ENCODE results near the gene CDKL1. TPM values are rescaled to one million over a fixed set of nuclear protein-coding genes. Genes with fewer than 3 reads are reported as not detected.

Gene CDKL1
- polyA plus RNA-seq, 1 donor (not counting 4 experiments of a cell fraction or from before 2014, with no cell fraction given): 4.7 TPM

DNA sequence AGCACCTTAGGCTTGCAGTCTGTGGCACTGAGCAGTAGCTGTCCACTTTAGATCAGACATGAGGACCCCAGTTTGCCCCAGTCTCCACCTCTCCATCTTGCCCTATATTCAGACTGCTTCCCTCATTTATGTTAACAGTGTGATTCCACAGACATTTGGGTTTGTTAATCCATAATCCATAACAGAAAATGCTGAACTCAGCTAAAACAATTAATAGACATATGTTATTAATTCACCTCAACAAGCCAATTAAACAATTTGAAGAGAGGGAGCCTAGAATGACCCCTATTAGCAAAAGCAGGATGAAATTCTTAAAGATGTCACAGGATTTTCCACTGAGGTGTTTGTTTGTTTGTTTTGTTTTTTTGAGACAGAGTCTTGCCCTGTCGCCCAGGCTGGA lies 9.1 kb downstream of the CDKL1 start:
- FAIRE-seq (no peak), DNase-seq (ENCODE audit: low read depth, low spot score) (no peak)
- TF ChIP-seq CTCF (optimal IDR thresholded peaks at IDR 0.05 in 1 of 3, IDR thresholded peaks at IDR 0.05 in 1 of 3, conservative IDR thresholded peaks at IDR 0.05 in 1 of 3; ENCODE audit: extremely low read depth in 1 of 3, insufficient read depth in 2 of 3, low read length in 3 of 3) (no peak), EZH2 (IDR thresholded peaks at IDR 0.05; ENCODE audit: low read length) (no peak)
- H4K20me1 ChIP-seq (ENCODE audit: control insufficient read depth, extremely low read depth, insufficient read depth, low read length): no peaks in the 10 kb centered on the region
- H3K4me3 ChIP-seq (ENCODE audit: control insufficient read depth in 2 of 3, extremely low read depth in 1 of 3, insufficient read depth in 2 of 3, low read depth in 1 of 3, low read length in 3 of 3): no peak overlapping the region
- no peak overlapping the region for H3K27ac ChIP-seq (ENCODE audit: control insufficient read depth, insufficient read depth, low read length)
- no peaks in the 10 kb centered on the region for H3K9me1 ChIP-seq (ENCODE audit: control insufficient read depth, extremely low read depth, insufficient read depth, low read length)
- H3K4me1 ChIP-seq (ENCODE audit: control insufficient read depth, extremely low read depth, insufficient read depth, low read length): no peaks in the 10 kb centered on the region
- dilution Hi-C loops (cut with MboI; ENCODE audit: extremely low pct_ligation_motif_present, low sequenced_read_pairs): no loop called here
- H3K79me2 ChIP-seq (ENCODE audit: control insufficient read depth, insufficient read depth, low read length): no peaks in the 10 kb centered on the region
- H3K36me3 ChIP-seq (ENCODE audit: control insufficient read depth in 2 of 2, extremely low read depth in 1 of 2, insufficient read depth in 2 of 2, low read length in 2 of 2): no peaks in the 10 kb centered on the region
- no peaks in the 10 kb centered on the region for H3K9me3 ChIP-seq (ENCODE audit: control insufficient read depth, low read depth, low read length)
- H3K4me2 ChIP-seq (ENCODE audit: control insufficient read depth, extremely low read depth, insufficient read depth, low read depth, low read length): no peak overlapping the region
- H2AFZ ChIP-seq (ENCODE audit: control insufficient read depth, low read length): no peak overlapping the region
- no peak overlapping the region for H3K9ac ChIP-seq (ENCODE audit: control insufficient read depth, extremely low read depth, insufficient read depth, low read length)
- H3K27me3 ChIP-seq (ENCODE audit: control insufficient read depth, extremely low read depth, insufficient read depth, low read length): no peaks in the 10 kb centered on the region

- Histone ChIP-seq H2AFZ (ENCODE audit: control insufficient read depth, low read length) (no peak overlapping the region), H3K36me3 (ENCODE audit: control insufficient read depth in 2 of 2, extremely low read depth in 1 of 2, insufficient read depth in 2 of 2, low read length in 2 of 2) (peaks cover 0 to 6% of the 10 kb centered on the region in 2 experiments), H3K4me3 (ENCODE audit: control insufficient read depth in 2 of 3, extremely low read depth in 1 of 3, insufficient read depth in 2 of 3, low read depth in 1 of 3, low read length in 3 of 3) (no peak overlapping the region), H4K20me1 (ENCODE audit: control insufficient read depth, extremely low read depth, insufficient read depth, low read length) (no peaks in the 10 kb centered on the region), H3K27me3 (ENCODE audit: control insufficient read depth, extremely low read depth, insufficient read depth, low read length) (no peaks in the 10 kb centered on the region), H3K9me1 (ENCODE audit: control insufficient read depth, extremely low read depth, insufficient read depth, low read length) (no peaks in the 10 kb centered on the region), H3K4me1 (ENCODE audit: control insufficient read depth, extremely low read depth, insufficient read depth, low read length) (no peaks in the 10 kb centered on the region), H3K79me2 (ENCODE audit: control insufficient read depth, insufficient read depth, low read length) (no peaks in the 10 kb centered on the region), H3K4me2 (ENCODE audit: control insufficient read depth, extremely low read depth, insufficient read depth, low read depth, low read length) (no peak overlapping the region), H3K9me3 (ENCODE audit: control insufficient read depth, low read depth, low read length) (no peaks in the 10 kb centered on the region), H3K27ac (ENCODE audit: control insufficient read depth, insufficient read depth, low read length) (no peak overlapping the region), H3K9ac (ENCODE audit: control insufficient read depth, extremely low read depth, insufficient read depth, low read length) (no peak overlapping the region)
- FAIRE-seq: no peak
- TF ChIP-seq EZH2 (IDR thresholded peaks at IDR 0.05; ENCODE audit: low read length) (no peak), CTCF (optimal IDR thresholded peaks at IDR 0.05 in 1 of 3, IDR thresholded peaks at IDR 0.05 in 1 of 3, conservative IDR thresholded peaks at IDR 0.05 in 1 of 3; ENCODE audit: extremely low read depth in 1 of 3, insufficient read depth in 2 of 3, low read length in 3 of 3) (no peak)
- DNase-seq (ENCODE audit: low read depth, low spot score): no peak
- dilution Hi-C loops (cut with MboI; ENCODE audit: extremely low pct_ligation_motif_present, low sequenced_read_pairs): no loop called here
Observed at GRCh38 chr14:50383618-50384225, 13.0 kb downstream of the CDKL1 start.

Measured in keratinocyte (primary cell).